Measurements from ENCODE around the gene MEGF9. TPM values are rescaled to one million over a fixed set of nuclear protein-coding genes. Genes with fewer than 3 reads are reported as not detected.

The MEGF9 gene
- total and polyA plus RNA-seq, 2 of the 13 experiments (the other 11 are each of a cell fraction or from before 2014, with no cell fraction given): 3.1 to 3.3 TPM

GRCh38 chr9:120676767-120677402, 37.4 kb downstream of the MEGF9 start:
- Histone ChIP-seq H3K9ac (ENCODE audit: insufficient read depth, low read depth, low read length) (no peak overlapping the region), H3K27ac (ENCODE audit: extremely low read length, insufficient read depth, low read length) (no peak overlapping the region), H4K20me1 (ENCODE audit: insufficient read depth, low read length) (no peaks in the 10 kb centered on the region), H3K4me2 (ENCODE audit: low read depth, low read length) (no peak overlapping the region), H3K4me1 (ENCODE audit: insufficient read depth, low read length) (peaks cover 11% of the 10 kb centered on the region), H3K79me2 (ENCODE audit: insufficient read depth, low read length) (no peaks in the 10 kb centered on the region), H3K27me3 (ENCODE audit: control insufficient read depth in 1 of 2, insufficient read depth in 2 of 2, low read length in 2 of 2) (no peaks in the 10 kb centered on the region), H3K36me3 (replicated peaks in 1 of 2; ENCODE audit: control insufficient read depth in 1 of 2, insufficient read depth in 2 of 2, low read length in 2 of 2) (no peaks in the 10 kb centered on the region; a peak in 1 of 5 replicates), H2AFZ (ENCODE audit: low read length) (no peak overlapping the region), H3K9me3 (ENCODE audit: low read length) (no peaks in the 10 kb centered on the region), H3K4me3 (replicated peaks in 1 of 3; ENCODE audit: insufficient read depth in 1 of 3, low read depth in 2 of 3, low read length in 3 of 3) (no peak overlapping the region)
- ChIA-PET POLR2A (no interaction called here), CTCF (ENCODE audit: low intra/inter-chr PET ratio, low total read pairs) (no interaction called here)
- intact Hi-C loops (cut with micrococcal nuclease; ENCODE audit: unreplicated experiment): no loop called here
- FAIRE-seq (no peak), ATAC-seq (no peak), DNase-seq (ENCODE audit: low spot score) (no peak)
- no peak for TF ChIP-seq ZNF513 (CRISPR knock-in tag; conservative IDR thresholded peaks at IDR 0.05)
- WGBS (ENCODE audit: low lambda C conversion rate): 97% methylated on average over 12 of the region's 12 CpGs
- no TSS peak for BruUV-seq (replicated peaks)
- in situ Hi-C loops (cut with HindIII; ENCODE audit: extremely low pct_ligation_motif_present, low pct_unique_long_range_greater_than_20kb): no loop called here

GRCh38 chr9:120668399-120668798, 45.9 kb downstream of the MEGF9 start:
- Histone ChIP-seq H3K36me3 (replicated peaks in 1 of 2; ENCODE audit: control insufficient read depth in 1 of 2, insufficient read depth in 2 of 2, low read length in 2 of 2) (no peaks in the 10 kb centered on the region), H3K9ac (ENCODE audit: insufficient read depth, low read depth, low read length) (no peak overlapping the region), H3K9me3 (ENCODE audit: low read length) (no peaks in the 10 kb centered on the region), H3K4me2 (ENCODE audit: low read depth, low read length) (no peak overlapping the region), H3K27me3 (ENCODE audit: control insufficient read depth in 1 of 2, insufficient read depth in 2 of 2, low read length in 2 of 2) (no peaks in the 10 kb centered on the region), H4K20me1 (ENCODE audit: insufficient read depth, low read length) (no peaks in the 10 kb centered on the region), H2AFZ (ENCODE audit: low read length) (no peak overlapping the region), H3K4me3 (replicated peaks in 1 of 3; ENCODE audit: insufficient read depth in 1 of 3, low read depth in 2 of 3, low read length in 3 of 3) (no peak overlapping the region), H3K27ac (ENCODE audit: extremely low read length, insufficient read depth, low read length) (no peak overlapping the region), H3K79me2 (ENCODE audit: insufficient read depth, low read length) (no peaks in the 10 kb centered on the region), H3K4me1 (ENCODE audit: insufficient read depth, low read length) (peaks cover 27% of the 10 kb centered on the region)
- no peak for DNase-seq (ENCODE audit: low spot score)
- ATAC-seq: no peak
- TF ChIP-seq CCAR2 (optimal IDR thresholded peaks at IDR 0.05; ENCODE audit: low read depth, low read length): no peak
- TF ChIP-seq TEAD3 (CRISPR knock-in tag; optimal IDR thresholded peaks at IDR 0.05; ENCODE audit: borderline replicate concordance): no peak
- TF ChIP-seq ZBTB33 (CRISPR knock-in tag; IDR thresholded peaks at IDR 0.05): no peak
- no peak for TF ChIP-seq ZNF460 (CRISPR knock-in tag; IDR thresholded peaks at IDR 0.05; ENCODE audit: borderline replicate concordance)
- TF ChIP-seq GABPB1 (CRISPR knock-in tag; IDR thresholded peaks at IDR 0.05): no peak
- TF ChIP-seq ZSCAN12 (CRISPR knock-in tag; IDR thresholded peaks at IDR 0.05): no peak
- no peak for TF ChIP-seq ZFP62 (CRISPR knock-in tag; IDR thresholded peaks at IDR 0.05)
- no peak for TF ChIP-seq FOXJ3 (CRISPR knock-in tag; IDR thresholded peaks at IDR 0.05; ENCODE audit: borderline replicate concordance)
- TF ChIP-seq HMGXB4 (CRISPR knock-in tag; IDR thresholded peaks at IDR 0.05; ENCODE audit: borderline replicate concordance in 1 of 2, low read depth in 1 of 2): no peak
- no peak for TF ChIP-seq ZNF503 (CRISPR knock-in tag; IDR thresholded peaks at IDR 0.05)
- CTCF ChIA-PET (ENCODE audit: low intra/inter-chr PET ratio, low total read pairs): no interaction called here
- POLR2A ChIA-PET: no interaction called here
- no peak for FAIRE-seq
- intact Hi-C loops (cut with micrococcal nuclease; ENCODE audit: unreplicated experiment) (no loop called here), in situ Hi-C loops (cut with HindIII; ENCODE audit: extremely low pct_ligation_motif_present, low pct_unique_long_range_greater_than_20kb) (no loop called here)
- no TSS peak for BruUV-seq (replicated peaks)
